HCT116 (cell line): ENCODE measurements around the gene FADS1. TPM values are rescaled to one million over a fixed set of nuclear protein-coding genes. Genes with fewer than 3 reads are reported as not detected.

ENCODE experiments used
- ATAC-seq: fragments of 200-7000 bp; cut with Tn5 transposase; 2 replicates; pipeline ENCODE4 v1.9.1; 2020; ENCODE audit warnings: mild to moderate bottlenecking, moderate library complexity
- BruUV-seq: library from RNA; stranded (reverse); fragments of 400-500 nt; replicated peaks from 2 replicates; lab custom pipeline; 2021; lab: Mats Ljungman, UMichigan
- CTCF ChIA-PET: fragments of 300-600 bp; sonication (Branson Sonifier 250); formaldehyde crosslinking; loops from one replicate; lab custom pipeline; 2021; ENCODE audit warnings: antibody characterized with exemption; lab: Charles Lee
- POLR2A ChIA-PET: fragments of 300-600, 350-600 bp; sonication (Branson Sonifier 250); formaldehyde crosslinking; loops from one replicate; lab custom pipeline; 2021; ENCODE audit warnings: antibody characterized with exemption; lab: Charles Lee
- RAD21 ChIA-PET, 2 experiments: fragments of 300-600 bp; sonication (Branson Sonifier 250); formaldehyde crosslinking; loops; one replicate each; lab custom pipeline; 2023; ENCODE audit warnings: low total read pairs in 2 of 2; ENCODE audit not compliant: uncharacterized antibody in 2 of 2, unreplicated experiment in 2 of 2, low non-redundant PET in 1 of 2; lab: Charles Lee
- DNase-seq: peaks from one replicate; pipeline ENCODE4 v3.0.0-alpha.2; 2010; ENCODE audit warnings: low read depth, low spot score
- H2AFZ ChIP-seq: fragments of 200-600 bp; shearing (Covaris generic), sonication (generic); 2 replicates; pipeline ENCODE4 v1.6.1; 2017; ENCODE audit warnings: low read depth, mixed run types, mixed read lengths, antibody characterized with exemption, low read length; ENCODE audit not compliant: poor library complexity, severe bottlenecking
- H3K27ac ChIP-seq: 2 replicates; pipeline ENCODE4 v1.5.1; 2012; ENCODE audit warnings: low read depth, low read length
- H3K27me3 ChIP-seq: fragments of 200-600 bp; sonication (generic); 2 replicates; pipeline ENCODE4 v1.6.1; 2016; ENCODE audit warnings: mixed run types, low read length, mixed read lengths; ENCODE audit not compliant: insufficient read depth
- H3K36me3 ChIP-seq, 2 experiments: fragments of 200-500 bp in 1 of 2; fragments of 200-600 bp in 1 of 2; sonication (Bioruptor generic) in 1 of 2; sonication (generic) in 1 of 2; 2 replicates each; pipeline versions ENCODE4 v1.5.1 to v1.6.1; 2014 to 2016; ENCODE audit warnings: low read length in 2 of 2, inconsistent platforms in 1 of 2, mixed read lengths in 1 of 2, mixed run types in 1 of 2; ENCODE audit not compliant: insufficient read depth in 2 of 2, control insufficient read depth in 1 of 2
- H3K4me1 ChIP-seq, 2 experiments: fragments of 200-600 bp in 1 of 2; sonication (generic) in 1 of 2; 2 replicates each; pipeline versions ENCODE4 v1.5.1 to v1.6.1; 2012 to 2017; ENCODE audit warnings: low read length in 2 of 2, inconsistent platforms in 1 of 2, mild to moderate bottlenecking in 1 of 2, mixed read lengths in 1 of 2, mixed run types in 1 of 2, moderate library complexity in 1 of 2; ENCODE audit not compliant: insufficient read depth in 2 of 2, control insufficient read depth in 1 of 2
- H3K4me2 ChIP-seq: fragments of 200-600 bp; sonication (generic); 2 replicates; pipeline ENCODE4 v1.6.1; 2017; ENCODE audit warnings: mixed run types, low read length, mixed read lengths
- H3K4me3 ChIP-seq, 2 experiments: fragments of 200-600 bp in 1 of 2; sonication (generic) in 1 of 2; replicated peaks in 1 of 2; 2 replicates each; pipeline ENCODE4 v1.5.1; 2011 to 2016; ENCODE audit warnings: low read length in 2 of 2, control low read depth in 1 of 2, low read depth in 1 of 2, mild to moderate bottlenecking in 1 of 2, mixed read lengths in 1 of 2, mixed run types in 1 of 2
- H3K79me2 ChIP-seq: fragments of 200-600 bp; sonication (generic); 2 replicates; pipeline ENCODE4 v1.6.1; 2017; ENCODE audit warnings: mild to moderate bottlenecking, mixed run types, low read length, moderate library complexity, mixed read lengths; ENCODE audit not compliant: insufficient read depth
- H3K9ac ChIP-seq: fragments of 200-600 bp; sonication (generic); 2 replicates; pipeline ENCODE4 v1.6.1; 2016; ENCODE audit warnings: low read length, mixed read lengths
- H3K9me2 ChIP-seq: fragments of 200-600 bp; sonication (generic), shearing (Covaris generic); 2 replicates; pipeline ENCODE4 v1.6.1; 2017; ENCODE audit warnings: mixed run types, mild to moderate bottlenecking, moderate library complexity; ENCODE audit not compliant: insufficient read depth
- H3K9me3 ChIP-seq, 2 experiments: fragments of 200-500 bp in 1 of 2; fragments of 200-600 bp in 1 of 2; sonication (Bioruptor generic) in 1 of 2; sonication (generic) in 1 of 2; 2 replicates each; pipeline ENCODE4 v1.6.1; 2014 to 2017; ENCODE audit warnings: low read length in 2 of 2, mixed read lengths in 2 of 2, inconsistent platforms in 1 of 2, low read depth in 1 of 2, mild to moderate bottlenecking in 1 of 2, mixed run types in 1 of 2, moderate library complexity in 1 of 2; ENCODE audit not compliant: control insufficient read depth in 1 of 2, insufficient read depth in 1 of 2
- H4K20me1 ChIP-seq: fragments of 200-600 bp; sonication (generic), shearing (Covaris generic); 2 replicates; pipeline ENCODE4 v1.6.1; 2017; ENCODE audit warnings: mixed run types, mild to moderate bottlenecking, moderate library complexity; ENCODE audit not compliant: insufficient read depth
- CBX3 ChIP-seq: IDR thresholded peaks from 2 replicates; pipeline ENCODE4 v1.6.1; 2012; ENCODE audit warnings: low read depth
- CEBPB ChIP-seq: IDR thresholded peaks from 2 replicates; pipeline ENCODE4 v1.6.1; 2012; ENCODE audit warnings: low read depth
- ELF1 ChIP-seq: IDR thresholded peaks from 2 replicates; pipeline ENCODE4 v1.6.1; 2012; ENCODE audit warnings: low read depth, borderline replicate concordance
- EZH2 ChIP-seq: fragments of 200-600 bp; sonication (generic); IDR thresholded peaks from 2 replicates; pipeline ENCODE4 v1.6.1; 2017; ENCODE audit warnings: antibody characterized with exemption, mixed run types
- EZH2phosphoT487 ChIP-seq: fragments of 200-600 bp; IDR thresholded peaks from 2 replicates; pipeline ENCODE4 v1.6.1; 2018; ENCODE audit warnings: antibody characterized with exemption, borderline replicate concordance
- FOSL1 ChIP-seq: IDR thresholded peaks from 2 replicates; pipeline ENCODE4 v1.6.1; 2012; ENCODE audit warnings: low read depth
- POLR2A ChIP-seq: IDR thresholded peaks from 2 replicates; pipeline ENCODE4 v1.7.0; 2011; ENCODE audit warnings: borderline replicate concordance; ENCODE audit not compliant: insufficient read depth, insufficient read length; ENCODE audit errors: extremely low read depth
- SIN3A ChIP-seq: IDR thresholded peaks from 2 replicates; pipeline ENCODE4 v1.6.1; 2012; ENCODE audit warnings: low read depth
- YY1 ChIP-seq: IDR thresholded peaks from 2 replicates; pipeline ENCODE4 v1.6.1; 2011; ENCODE audit warnings: low read length, low read depth, moderate library complexity, mild to moderate bottlenecking; ENCODE audit not compliant: insufficient replicate concordance; ENCODE audit errors: extremely low read depth
- intact Hi-C: fragments of 100-400 bp; cut with micrococcal nuclease; formaldehyde crosslinking; loops from 2 replicates; pipeline ENCODE4 v1.10.0; 2022
- total RNA-seq: library from RNA; stranded (reverse); gene quantifications from one replicate; pipeline ENCODE4 v1.2.1, GENCODE V29; 2021; ENCODE audit not compliant: unreplicated experiment
- TF ChIP-seq, protein P1 (sequence below): IDR thresholded peaks from 2 replicates; pipeline ENCODE4 v1.6.1; 2011; ENCODE audit warnings: mild to moderate bottlenecking, low read length, moderate library complexity; ENCODE audit not compliant: insufficient replicate concordance; ENCODE audit errors: extremely low read depth
- TF ChIP-seq, protein P2 (sequence below): IDR thresholded peaks from 2 replicates; pipeline ENCODE4 v1.6.1; 2012

The FADS1 gene
- total RNA-seq, 1 experiment from 2014 or later, result 56.6 TPM

DNA sequence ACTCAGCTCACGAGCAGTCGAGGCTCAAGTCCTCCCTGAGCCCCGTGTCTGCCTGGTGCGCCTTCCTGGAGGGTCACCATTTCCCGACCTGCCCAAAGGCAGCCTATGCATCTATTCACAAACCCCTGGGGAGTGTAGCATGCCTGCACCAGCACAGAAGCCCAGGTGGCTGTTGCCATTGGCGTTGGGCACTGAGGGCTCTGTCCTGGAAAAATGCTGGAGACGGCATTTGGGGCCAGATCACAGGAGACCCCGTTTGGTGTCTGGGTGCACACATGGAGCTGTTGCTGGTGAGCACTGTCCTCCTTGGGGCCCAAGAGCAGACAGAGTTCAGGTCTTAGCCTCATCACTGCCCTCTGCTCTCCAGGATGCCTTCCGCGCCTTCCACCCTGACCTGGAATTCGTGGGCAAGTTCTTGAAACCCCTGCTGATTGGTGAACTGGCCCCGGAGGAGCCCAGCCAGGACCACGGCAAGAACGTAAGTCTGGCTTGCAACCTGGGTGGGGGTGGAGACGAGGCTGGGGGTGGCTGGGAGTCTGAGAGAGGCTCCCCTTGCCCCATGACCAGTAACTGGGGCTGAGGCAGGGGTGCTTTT is 20.7 kb upstream of the FADS1 start:
- no peak overlapping the region for H3K4me3 ChIP-seq
- H3K4me2 ChIP-seq, result no peak overlapping the region
- no peak overlapping the region for H3K27ac ChIP-seq
- H3K4me1 ChIP-seq, result peaks cover 0 to 5% of the 10 kb centered on the region in 2 experiments; a peak in 1 of 4 replicates
- H3K9ac ChIP-seq, result no peak overlapping the region
- DNase-seq (no peak), ATAC-seq (no peak)
- POLR2A ChIA-PET, result interaction anchor here (1.2 kb wide), 1 partner anchor 22 kb away, joined by 4 read pairs; no protein-coding TSS in a partner anchor
- RAD21 ChIA-PET, result no interaction called here
- H3K79me2 ChIP-seq, result no peaks in the 10 kb centered on the region
- no peaks in the 10 kb centered on the region for H3K36me3 ChIP-seq
- intact Hi-C loops, result no loop called here
- CTCF ChIA-PET, result no interaction called here
- H3K9me2 ChIP-seq, result no peaks in the 10 kb centered on the region
- no peak overlapping the region for H2AFZ ChIP-seq
- no peak for TF ChIP-seq POLR2A
- TF ChIP-seq EZH2phosphoT487, result no peak
- TF ChIP-seq, protein P1, sequence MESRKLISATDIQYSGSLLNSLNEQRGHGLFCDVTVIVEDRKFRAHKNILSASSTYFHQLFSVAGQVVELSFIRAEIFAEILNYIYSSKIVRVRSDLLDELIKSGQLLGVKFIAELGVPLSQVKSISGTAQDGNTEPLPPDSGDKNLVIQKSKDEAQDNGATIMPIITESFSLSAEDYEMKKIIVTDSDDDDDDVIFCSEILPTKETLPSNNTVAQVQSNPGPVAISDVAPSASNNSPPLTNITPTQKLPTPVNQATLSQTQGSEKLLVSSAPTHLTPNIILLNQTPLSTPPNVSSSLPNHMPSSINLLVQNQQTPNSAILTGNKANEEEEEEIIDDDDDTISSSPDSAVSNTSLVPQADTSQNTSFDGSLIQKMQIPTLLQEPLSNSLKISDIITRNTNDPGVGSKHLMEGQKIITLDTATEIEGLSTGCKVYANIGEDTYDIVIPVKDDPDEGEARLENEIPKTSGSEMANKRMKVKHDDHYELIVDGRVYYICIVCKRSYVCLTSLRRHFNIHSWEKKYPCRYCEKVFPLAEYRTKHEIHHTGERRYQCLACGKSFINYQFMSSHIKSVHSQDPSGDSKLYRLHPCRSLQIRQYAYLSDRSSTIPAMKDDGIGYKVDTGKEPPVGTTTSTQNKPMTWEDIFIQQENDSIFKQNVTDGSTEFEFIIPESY, result no peak
- TF ChIP-seq, protein P2, sequence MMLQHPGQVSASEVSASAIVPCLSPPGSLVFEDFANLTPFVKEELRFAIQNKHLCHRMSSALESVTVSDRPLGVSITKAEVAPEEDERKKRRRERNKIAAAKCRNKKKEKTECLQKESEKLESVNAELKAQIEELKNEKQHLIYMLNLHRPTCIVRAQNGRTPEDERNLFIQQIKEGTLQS, result no peak
- no peak for TF ChIP-seq CBX3
- no peak for TF ChIP-seq EZH2
- TF ChIP-seq FOSL1, result no peak
- TF ChIP-seq CEBPB, result no peak
- no peak for TF ChIP-seq YY1
- TF ChIP-seq SIN3A, result no peak
- no peak for TF ChIP-seq ELF1
- H4K20me1 ChIP-seq, result no peaks in the 10 kb centered on the region
- H3K27me3 ChIP-seq, result no peaks in the 10 kb centered on the region
- no peaks in the 10 kb centered on the region for H3K9me3 ChIP-seq
- BruUV-seq, result no TSS peak
